Heart left ventricle (tissue), 16 donors: ENCODE measurements around the gene STXBP4. TPM values are rescaled to one million over a fixed set of nuclear protein-coding genes. Genes with fewer than 3 reads are reported as not detected.

ENCODE experiments used
- ATAC-seq, 4 donors: fragments of 200-7000 bp; cut with Tn5 transposase; one replicate each; pipeline ENCODE4 v1.9.1; 2020 to 2022; ENCODE audit warnings: moderate library complexity in 4 of 4, mild to moderate bottlenecking in 3 of 4, moderate number of reproducible peaks in 1 of 4
- DNase-seq, 5 donors: peaks; one replicate each; pipeline ENCODE4 v3.0.0-alpha.2; 2020
- H3K27ac ChIP-seq, 12 donors: fragments of 200-600 bp; sonication (generic) in 4 of 12; one replicate each; pipeline versions ENCODE4 v1.5.0 to v1.8.0; 2016 to 2022; ENCODE audit warnings: mild to moderate bottlenecking in 2 of 12
- H3K27me3 ChIP-seq, 9 donors: fragments of 200-600 bp; sonication (generic) in 2 of 9; one replicate each; pipeline versions ENCODE4 v1.5.1 to v1.8.0; 2016 to 2022; ENCODE audit warnings: mild to moderate bottlenecking in 3 of 9
- H3K36me3 ChIP-seq, 9 donors: fragments of 200-600 bp; sonication (generic) in 2 of 9; one replicate each; pipeline versions ENCODE4 v1.5.0 to v1.8.0; 2018 to 2022; ENCODE audit warnings: mild to moderate bottlenecking in 2 of 9
- H3K4me1 ChIP-seq, 12 donors: fragments of 200-600 bp; sonication (generic) in 4 of 12; one replicate each; pipeline versions ENCODE4 v1.5.0 to v1.8.0; 2016 to 2022; ENCODE audit warnings: mild to moderate bottlenecking in 3 of 12
- H3K4me3 ChIP-seq, 12 donors: fragments of 200-600 bp; sonication (generic) in 4 of 12; one replicate each; pipeline versions ENCODE4 v1.5.0 to v1.8.0; 2017 to 2022; ENCODE audit warnings: mild to moderate bottlenecking in 9 of 12, moderate library complexity in 4 of 12
- H3K9me3 ChIP-seq, 12 donors: fragments of 200-600 bp; sonication (generic) in 4 of 12; one replicate each; pipeline versions ENCODE4 v1.5.0 to v1.8.0; 2016 to 2022; ENCODE audit warnings: mild to moderate bottlenecking in 1 of 12
- CTCF ChIP-seq, 12 donors: fragments of 200-600 bp; sonication (generic) in 4 of 12; IDR thresholded peaks; one replicate each; pipeline versions ENCODE4 v1.5.0 to v1.8.0; 2018 to 2022; ENCODE audit warnings: antibody characterized with exemption in 12 of 12, mild to moderate bottlenecking in 5 of 12
- POLR2A ChIP-seq, 2 donors: fragments of 450-650 bp; IDR thresholded peaks; one replicate each; pipeline ENCODE4 v1.6.1; 2017; ENCODE audit warnings: antibody characterized with exemption in 2 of 2, mild to moderate bottlenecking in 2 of 2, moderate library complexity in 2 of 2
- WGBS, 4 donors: extraction: QIAGEN DNeasy Blood & Tissue Kit in 2 of 4; methylation state at CpG; one replicate each; pipeline versions ENCODE4 v1.1.5 to v1.1.7; 2013 to 2018; 5-methylcytosine and 5-hydroxymethylcytosine counted together
- intact Hi-C, 10 donors: fragments of 100-400 bp; cut with DNase I; formaldehyde crosslinking; loops; one replicate each; pipeline versions ENCODE4 v1.11.1 to v1.14.2; 2022
- polyA plus RNA-seq, 2 donors: library from polyadenylated mRNA; stranded (reverse); fragments of 200-250 nt; gene quantifications; one replicate each; pipeline ENCODE4 v1.2.3, GENCODE V29; 2013
- total RNA-seq, 9 donors: library from RNA; depleted of rRNA in 2 of 9; stranded (reverse); fragments of >200 nt in 2 of 9; fragmentation: NEBNext Ultra II Directional in 3 of 9; extraction: Animal tissue kit (Norgen Biotek cat#: 25700) in 3 of 9; gene quantifications; one replicate each; pipeline versions ENCODE4 v1.1.0 to v1.2.4, GENCODE V29; 2016 to 2023
- donor health status: ischemic (EF 13 %, LVEDD 7.1; RV severe dilation, severe dysfunction).
- donor health status: healthy with polysubstance abuse.
- donor health status: DM: no; HTN: yes; CAD: no.
- donor health status: DM: no; HTN: no; CAD: no.
- donor health status: ischemic (EF 25% LVEDD 6.9; RV normal size, moderate dysfunction).
- donor health status: ischemic (EF 25% LVEDD 5.7; RV mildly dilated, moderate dysfunction).
- donor health status: healthy.
- donor health status: DM: yes; HTN: yes; CAD: no.
- donor health status: ischemic (EF 35%, LVEDD 5.7; RV mildly dilated, moderate dysfunction).
- donor health status: nonischemic (EF 11% LVEDD 7.7; RV severe dilation, severe dysfunction).
- donor health status: DM: yes; HTN: yes; CAD: no.
- donor health status: PGD.
- donor health status: ischemic (EF 29% LVEDD 5.4; RV normal size, mild dysfunction).
- donor health status: nonischemic (EF 23%, LVEDD 6.1; RV moderate dilation, normal function).

STXBP4 gene
- total and polyA plus RNA-seq, 11 donors, result 1.3 to 7.8 (median 4.7) TPM

DNA sequence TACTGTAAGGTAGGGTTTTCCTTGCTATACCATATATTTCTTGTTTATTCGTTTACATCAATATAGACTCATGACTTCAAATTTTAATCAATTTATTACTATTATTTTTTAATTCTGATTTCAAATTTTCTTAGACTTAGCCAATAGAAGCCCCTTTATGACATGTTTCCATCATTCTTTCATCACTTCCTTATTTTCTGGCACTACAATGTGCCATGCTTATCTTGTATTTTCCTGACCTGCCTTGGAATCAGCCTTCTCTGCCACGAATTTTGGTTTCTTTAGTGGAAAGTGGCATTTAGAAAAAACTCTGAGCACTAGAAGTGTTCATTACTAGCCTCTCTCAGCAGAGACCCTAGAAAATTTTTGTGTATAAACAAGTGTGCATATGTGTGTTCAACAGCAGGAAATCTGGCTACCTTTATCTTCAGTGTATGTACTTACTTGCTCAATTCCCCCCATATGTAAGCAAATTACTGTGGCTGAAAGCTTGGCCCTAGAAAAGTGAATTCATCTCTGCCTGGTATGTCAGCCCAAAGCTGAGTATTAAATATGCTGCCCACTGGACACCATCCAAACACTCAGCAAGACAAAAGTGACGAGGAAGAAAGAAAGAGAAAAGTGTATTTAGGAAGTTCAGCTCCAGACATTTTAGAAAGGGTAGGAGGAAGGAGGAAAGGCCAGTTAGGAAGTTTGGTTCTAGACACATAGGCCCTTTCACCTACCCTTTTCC, 4.0 kb downstream of the STXBP4 start:
- Histone ChIP-seq H3K4me3 (no peak overlapping the region), H3K9me3 (no peaks in the 10 kb centered on the region), H3K4me1 (peaks cover 0 to 17% (median 9%) of the 10 kb centered on the region in 12 donors), H3K36me3 (no peaks in the 10 kb centered on the region), H3K27ac (no peak overlapping the region), H3K27me3 (no peaks in the 10 kb centered on the region)
- DNase-seq, result no peak
- TF ChIP-seq CTCF (IDR thresholded peaks at IDR 0.05), result no peak
- no peak for TF ChIP-seq POLR2A (IDR thresholded peaks at IDR 0.05)
- intact Hi-C loops, result no loop called here
- 76 to 84% (median 80%) methylated on average over 3 of the region's 3 CpGs for WGBS, 4 donors
- no peak for ATAC-seq

DNA sequence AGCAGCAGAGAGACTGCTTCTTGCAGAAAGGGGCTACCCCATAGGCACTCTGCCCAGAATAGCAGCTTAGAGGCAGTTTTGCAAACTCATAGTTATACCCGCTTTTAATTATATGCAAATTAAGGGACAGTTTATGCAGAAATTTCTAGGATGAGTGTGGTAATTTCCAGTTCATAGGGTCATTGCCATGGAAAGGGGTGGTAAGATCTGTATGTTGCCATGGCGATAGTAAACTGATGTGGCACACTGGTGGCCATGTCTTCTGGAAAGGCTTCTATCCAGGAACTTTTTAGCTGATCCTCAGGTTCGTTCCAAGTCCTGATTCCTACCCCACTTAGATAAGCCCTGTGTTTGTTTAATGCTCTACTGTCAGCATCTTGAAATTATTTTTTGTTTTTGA, 6.2 kb downstream of the STXBP4 start:
- Histone ChIP-seq H3K27me3 (no peaks in the 10 kb centered on the region), H3K36me3 (no peaks in the 10 kb centered on the region), H3K4me1 (peaks cover 0 to 7% (median under 1%) of the 10 kb centered on the region in 12 donors), H3K27ac (no peak overlapping the region), H3K9me3 (peaks cover 0 to under 1% (median 0%) of the 10 kb centered on the region in 12 donors), H3K4me3 (no peak overlapping the region)
- WGBS, 4 donors, result 80 to 89% (median 86%) methylated on average over 3 of the region's 3 CpGs
- intact Hi-C loops, result no loop called here
- ATAC-seq, result no peak
- TF ChIP-seq POLR2A (IDR thresholded peaks at IDR 0.05) (no peak), CTCF (IDR thresholded peaks at IDR 0.05) (no peak)
- DNase-seq, result no peak

- WGBS, 4 donors, result 94 to 100% (median 97%) methylated on average over 3 of the region's 3 CpGs
- H3K36me3 ChIP-seq, result no peaks in the 10 kb centered on the region
- H3K9me3 ChIP-seq, result peaks cover 0 to 11% (median 0%) of the 10 kb centered on the region in 12 donors
- H3K27me3 ChIP-seq, result no peaks in the 10 kb centered on the region
- ATAC-seq (no peak), DNase-seq (no peak)
- intact Hi-C loops, result no loop called here
- H3K27ac ChIP-seq, result no peak overlapping the region
- no peaks in the 10 kb centered on the region for H3K4me1 ChIP-seq
- no peak overlapping the region for H3K4me3 ChIP-seq
- TF ChIP-seq POLR2A (IDR thresholded peaks at IDR 0.05) (no peak), CTCF (IDR thresholded peaks at IDR 0.05) (no peak)
Measured at GRCh38 chr17:54976316-54976715, 7.8 kb downstream of the STXBP4 start.

DNA sequence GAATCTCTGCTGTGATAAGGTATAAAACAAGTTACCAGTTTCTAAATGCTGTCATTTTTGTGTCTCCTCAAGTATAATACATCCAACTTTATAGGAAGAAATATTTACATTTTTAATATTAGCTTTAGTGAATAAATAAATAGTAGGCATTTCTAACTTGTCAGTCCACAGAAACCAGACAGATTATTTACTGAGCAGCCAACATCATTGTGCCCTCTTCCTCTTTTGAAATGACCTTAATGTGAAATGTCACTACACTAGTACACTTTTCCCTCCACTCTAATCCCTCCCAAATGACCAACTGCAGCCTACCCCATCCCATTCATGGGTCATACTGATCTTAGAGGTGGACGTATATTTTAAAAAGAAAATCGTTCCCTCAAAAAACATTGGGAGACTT, 9.2 kb downstream of the STXBP4 start:
- no peaks in the 10 kb centered on the region for H3K27me3 ChIP-seq
- DNase-seq (no peak), ATAC-seq (no peak)
- H3K4me3 ChIP-seq, result no peak overlapping the region
- intact Hi-C loops, result no loop called here
- H3K4me1 ChIP-seq, result peaks cover 0 to 2% (median 0%) of the 10 kb centered on the region in 12 donors
- TF ChIP-seq POLR2A (IDR thresholded peaks at IDR 0.05), result no peak
- no peak for TF ChIP-seq CTCF (IDR thresholded peaks at IDR 0.05)
- no peaks in the 10 kb centered on the region for H3K36me3 ChIP-seq
- peaks cover 0 to 11% (median 0%) of the 10 kb centered on the region in 12 donors for H3K9me3 ChIP-seq
- 91 to 96% (median 92%) methylated on average over 2 of the region's 2 CpGs for WGBS, 4 donors
- no peak overlapping the region for H3K27ac ChIP-seq
